ENCODE results near the gene PSMB5. TPM values are rescaled to one million over a fixed set of nuclear protein-coding genes. Genes with fewer than 3 reads are reported as not detected.

Gene PSMB5
- total and polyA plus RNA-seq, 2 of the 13 experiments (the other 11 are each of a cell fraction or from before 2014, with no cell fraction given) = 705 to 871 TPM

- TF ChIP-seq ATF7-NPFF (CRISPR knock-in tag; IDR thresholded peaks at IDR 0.05; ENCODE audit: low read depth) (peak; percentile 48; the same call in 1 of the 2 replicates), ZNF605 (CRISPR knock-in tag; IDR thresholded peaks at IDR 0.05) (peak; percentile 67; the same call in 1 of the 2 replicates), GATAD1 (CRISPR knock-in tag; IDR thresholded peaks at IDR 0.05) (no peak), ZNF296 (CRISPR knock-in tag; conservative IDR thresholded peaks at IDR 0.05) (peak; percentile 56; the same call in 1 of the 2 replicates), ZNF543 (CRISPR knock-in tag; IDR thresholded peaks at IDR 0.05) (no peak), ZNF230 (CRISPR knock-in tag; IDR thresholded peaks at IDR 0.05) (0 out of 2 replicates have a peak, but pooled peaks have one; percentile 37), EED (CRISPR knock-in tag; IDR thresholded peaks at IDR 0.05) (peak; percentile 68; the same call in 1 of the 2 replicates), ATAD3A (CRISPR knock-in tag; IDR thresholded peaks at IDR 0.05) (0 out of 2 replicates have a peak, but pooled peaks have one; percentile 18), YEATS4 (CRISPR knock-in tag; IDR thresholded peaks at IDR 0.05; ENCODE audit: borderline replicate concordance) (no peak), GZF1 (CRISPR knock-in tag; IDR thresholded peaks at IDR 0.05) (no peak), ZNF274 (CRISPR knock-in tag; IDR thresholded peaks at IDR 0.05) (no peak), ZNF891 (CRISPR knock-in tag; IDR thresholded peaks at IDR 0.05) (peak; percentile 67; the same call in 1 of the 2 replicates), SMAD1 (CRISPR knock-in tag; IDR thresholded peaks at IDR 0.05; ENCODE audit: borderline replicate concordance, low read depth) (no peak), NFYC (CRISPR knock-in tag; IDR thresholded peaks at IDR 0.05) (peak; percentile 35; the same call in 1 of the 2 replicates)
- TF ChIP-seq, protein P1, sequence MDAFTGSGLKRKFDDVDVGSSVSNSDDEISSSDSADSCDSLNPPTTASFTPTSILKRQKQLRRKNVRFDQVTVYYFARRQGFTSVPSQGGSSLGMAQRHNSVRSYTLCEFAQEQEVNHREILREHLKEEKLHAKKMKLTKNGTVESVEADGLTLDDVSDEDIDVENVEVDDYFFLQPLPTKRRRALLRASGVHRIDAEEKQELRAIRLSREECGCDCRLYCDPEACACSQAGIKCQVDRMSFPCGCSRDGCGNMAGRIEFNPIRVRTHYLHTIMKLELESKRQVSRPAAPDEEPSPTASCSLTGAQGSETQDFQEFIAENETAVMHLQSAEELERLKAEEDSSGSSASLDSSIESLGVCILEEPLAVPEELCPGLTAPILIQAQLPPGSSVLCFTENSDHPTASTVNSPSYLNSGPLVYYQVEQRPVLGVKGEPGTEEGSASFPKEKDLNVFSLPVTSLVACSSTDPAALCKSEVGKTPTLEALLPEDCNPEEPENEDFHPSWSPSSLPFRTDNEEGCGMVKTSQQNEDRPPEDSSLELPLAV (CRISPR knock-in tag; conservative IDR thresholded peaks at IDR 0.05; ENCODE audit: low read depth) = 0 out of 2 replicates have a peak, but pooled peaks have one; percentile 2
- TF ChIP-seq, protein P2, sequence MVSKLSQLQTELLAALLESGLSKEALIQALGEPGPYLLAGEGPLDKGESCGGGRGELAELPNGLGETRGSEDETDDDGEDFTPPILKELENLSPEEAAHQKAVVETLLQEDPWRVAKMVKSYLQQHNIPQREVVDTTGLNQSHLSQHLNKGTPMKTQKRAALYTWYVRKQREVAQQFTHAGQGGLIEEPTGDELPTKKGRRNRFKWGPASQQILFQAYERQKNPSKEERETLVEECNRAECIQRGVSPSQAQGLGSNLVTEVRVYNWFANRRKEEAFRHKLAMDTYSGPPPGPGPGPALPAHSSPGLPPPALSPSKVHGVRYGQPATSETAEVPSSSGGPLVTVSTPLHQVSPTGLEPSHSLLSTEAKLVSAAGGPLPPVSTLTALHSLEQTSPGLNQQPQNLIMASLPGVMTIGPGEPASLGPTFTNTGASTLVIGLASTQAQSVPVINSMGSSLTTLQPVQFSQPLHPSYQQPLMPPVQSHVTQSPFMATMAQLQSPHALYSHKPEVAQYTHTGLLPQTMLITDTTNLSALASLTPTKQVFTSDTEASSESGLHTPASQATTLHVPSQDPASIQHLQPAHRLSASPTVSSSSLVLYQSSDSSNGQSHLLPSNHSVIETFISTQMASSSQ (IDR thresholded peaks at IDR 0.05; ENCODE audit: low read depth) = no peak
- TF ChIP-seq, protein P2 (CRISPR knock-in tag; IDR thresholded peaks at IDR 0.05; ENCODE audit: borderline replicate concordance) = peak; percentile 11; the same call in 1 of the 2 replicates
- TF ChIP-seq, protein P3, sequence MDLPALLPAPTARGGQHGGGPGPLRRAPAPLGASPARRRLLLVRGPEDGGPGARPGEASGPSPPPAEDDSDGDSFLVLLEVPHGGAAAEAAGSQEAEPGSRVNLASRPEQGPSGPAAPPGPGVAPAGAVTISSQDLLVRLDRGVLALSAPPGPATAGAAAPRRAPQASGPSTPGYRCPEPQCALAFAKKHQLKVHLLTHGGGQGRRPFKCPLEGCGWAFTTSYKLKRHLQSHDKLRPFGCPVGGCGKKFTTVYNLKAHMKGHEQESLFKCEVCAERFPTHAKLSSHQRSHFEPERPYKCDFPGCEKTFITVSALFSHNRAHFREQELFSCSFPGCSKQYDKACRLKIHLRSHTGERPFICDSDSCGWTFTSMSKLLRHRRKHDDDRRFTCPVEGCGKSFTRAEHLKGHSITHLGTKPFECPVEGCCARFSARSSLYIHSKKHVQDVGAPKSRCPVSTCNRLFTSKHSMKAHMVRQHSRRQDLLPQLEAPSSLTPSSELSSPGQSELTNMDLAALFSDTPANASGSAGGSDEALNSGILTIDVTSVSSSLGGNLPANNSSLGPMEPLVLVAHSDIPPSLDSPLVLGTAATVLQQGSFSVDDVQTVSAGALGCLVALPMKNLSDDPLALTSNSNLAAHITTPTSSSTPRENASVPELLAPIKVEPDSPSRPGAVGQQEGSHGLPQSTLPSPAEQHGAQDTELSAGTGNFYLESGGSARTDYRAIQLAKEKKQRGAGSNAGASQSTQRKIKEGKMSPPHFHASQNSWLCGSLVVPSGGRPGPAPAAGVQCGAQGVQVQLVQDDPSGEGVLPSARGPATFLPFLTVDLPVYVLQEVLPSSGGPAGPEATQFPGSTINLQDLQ (CRISPR knock-in tag; IDR thresholded peaks at IDR 0.05) = no peak
- TF ChIP-seq, protein P4, sequence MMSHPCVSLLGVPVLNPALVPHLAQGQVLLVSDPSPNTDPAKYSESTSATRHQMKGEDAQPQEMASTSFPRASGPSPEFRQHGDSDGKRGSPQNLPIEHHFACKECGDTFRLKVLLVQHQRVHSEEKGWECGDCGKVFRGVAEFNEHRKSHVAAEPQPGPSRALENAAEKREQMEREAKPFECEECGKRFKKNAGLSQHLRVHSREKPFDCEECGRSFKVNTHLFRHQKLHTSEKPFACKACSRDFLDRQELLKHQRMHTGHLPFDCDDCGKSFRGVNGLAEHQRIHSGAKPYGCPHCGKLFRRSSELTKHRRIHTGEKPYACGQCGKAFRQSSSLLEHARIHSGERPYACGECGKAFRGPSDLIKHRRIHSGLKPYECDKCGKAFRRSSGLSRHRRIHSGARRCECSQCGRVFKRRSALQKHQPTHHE (CRISPR knock-in tag; IDR thresholded peaks at IDR 0.05; ENCODE audit: borderline replicate concordance) = no peak
Observed at GRCh38 chr14:23067847-23068788, 33.4 kb upstream of the PSMB5 start (continued).
